Stimulated activated CD4-positive, alpha-beta T cell treated with anti-CD3 and anti-CD28 coated beads, Interleukin-15, amount 100 ng/mL, for 1 hour (primary cell): ENCODE results near the gene CRK.
A peak's percentile ranks its signal among the peaks of the same experiment; 100 is the strongest.
"Not testable (repeated sequence)": the region's sequence is repeated elsewhere in the genome, so short reads cannot be mapped to it uniquely, and the experiment has no call there.

Source experiments
- DNase-seq, 2 donors: peaks; one replicate each; pipeline ENCODE4 v3.0.0-alpha.2; 2020; ENCODE audit warnings: low read depth in 1 of 2, low spot score in 1 of 2

Gene CRK

DNA sequence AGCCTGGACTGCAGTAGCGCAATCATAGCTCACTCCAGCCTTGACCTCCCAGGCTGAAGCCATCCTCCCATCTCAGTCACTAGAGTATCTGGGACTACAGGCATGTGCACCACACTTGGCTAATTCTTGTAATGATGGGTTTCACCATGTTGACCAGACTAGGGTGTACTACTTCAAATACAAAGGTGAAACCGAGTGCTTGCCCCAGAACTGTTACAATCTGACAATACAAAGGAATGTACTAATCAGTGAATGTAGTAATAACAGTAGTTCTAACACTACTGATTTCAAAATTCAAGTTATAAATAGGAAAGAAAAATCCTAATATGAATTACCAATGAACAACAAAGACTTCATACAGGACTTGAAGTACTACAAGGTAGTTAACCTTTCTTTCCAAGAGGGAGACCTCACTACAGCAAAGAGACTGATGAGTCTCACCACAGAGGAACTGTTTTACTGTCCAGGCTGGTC, 24.4 kb downstream of the CRK start:
- no peak for DNase-seq

GRCh38 chr17:1423456-1424135, 32.4 kb downstream of the CRK start:
- DNase-seq, result no peak

DNA sequence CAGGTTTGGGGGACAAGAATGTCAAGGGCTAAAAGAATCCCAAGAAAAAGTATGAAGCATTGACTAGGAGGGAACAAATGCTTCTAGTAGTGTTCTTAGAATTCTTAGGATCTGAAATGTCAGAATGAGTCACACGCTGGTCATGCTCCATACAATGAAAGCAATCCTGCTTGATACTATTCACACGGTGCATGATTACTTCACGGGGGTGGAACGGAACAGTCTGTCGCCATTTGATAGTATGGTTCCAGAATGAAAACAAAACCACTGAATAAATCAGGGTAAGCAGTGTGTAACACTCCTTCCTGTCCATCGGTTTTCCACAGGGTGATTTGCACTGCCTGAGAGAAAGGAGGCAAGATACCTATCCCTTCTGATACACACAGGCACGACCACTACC, 33.1 kb downstream of the CRK start:
- DNase-seq, result no peak

GRCh38 chr17:1421470-1421869, 34.6 kb downstream of the CRK start:
- no peak for DNase-seq

DNA sequence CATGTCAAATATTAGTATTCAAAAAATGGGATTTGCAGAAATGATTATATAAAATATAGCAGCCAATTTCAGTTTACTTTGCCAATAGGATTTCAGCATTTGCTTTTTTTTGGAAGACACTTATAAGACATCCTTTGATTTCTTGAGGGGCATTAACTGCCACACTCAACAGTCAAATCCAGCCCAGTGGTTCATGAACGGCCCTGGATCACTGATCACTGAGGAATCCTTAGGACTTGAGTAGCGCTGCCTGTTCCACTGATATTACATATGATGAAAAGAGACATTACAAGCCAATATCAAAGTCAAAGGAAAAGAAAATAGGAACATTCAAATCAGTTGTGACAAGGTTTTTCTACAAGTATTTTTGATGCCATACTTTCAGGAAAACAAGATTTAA, 35.1 kb downstream of the CRK start:
- no peak for DNase-seq

DNA sequence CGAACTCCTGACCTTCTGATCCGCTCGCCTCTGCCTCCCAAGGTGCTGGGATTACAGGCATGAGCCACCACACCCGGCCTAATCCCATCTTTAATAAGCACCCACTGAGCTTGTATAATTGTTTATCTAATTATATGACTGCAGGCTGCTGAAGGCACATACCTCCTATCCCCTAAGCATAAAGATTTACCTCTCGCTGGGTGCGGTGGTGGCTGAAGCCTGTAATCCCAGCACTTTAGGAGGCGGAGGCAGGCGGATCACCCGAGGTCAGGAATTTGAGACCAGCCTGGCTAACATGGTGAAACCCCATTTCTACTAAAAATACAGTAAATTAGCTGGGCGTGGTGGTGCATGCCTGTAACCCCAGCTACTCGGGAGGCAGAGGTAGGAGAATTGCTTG, 35.9 kb downstream of the CRK start:
- DNase-seq, result no peak

DNA sequence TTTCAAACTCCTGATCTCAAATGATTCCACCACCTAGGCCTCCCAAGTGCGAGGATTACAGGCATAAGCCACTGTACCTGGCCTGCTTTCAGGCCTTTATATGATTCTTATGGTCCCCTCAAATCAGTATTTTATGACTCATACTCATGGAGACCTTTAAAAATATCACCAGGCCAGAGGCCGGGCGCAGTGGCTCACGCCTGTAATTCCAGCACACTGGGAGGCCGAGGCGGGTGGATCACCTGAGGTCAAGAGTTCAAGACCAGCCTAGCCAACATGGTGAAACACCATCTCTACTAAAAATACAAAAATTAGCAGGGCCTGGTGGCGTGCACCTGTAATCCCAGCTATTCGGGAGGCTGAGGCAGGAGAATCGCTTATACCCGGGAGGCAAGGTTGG, 37.6 kb downstream of the CRK start:
- not testable (repeated sequence) for DNase-seq

DNA sequence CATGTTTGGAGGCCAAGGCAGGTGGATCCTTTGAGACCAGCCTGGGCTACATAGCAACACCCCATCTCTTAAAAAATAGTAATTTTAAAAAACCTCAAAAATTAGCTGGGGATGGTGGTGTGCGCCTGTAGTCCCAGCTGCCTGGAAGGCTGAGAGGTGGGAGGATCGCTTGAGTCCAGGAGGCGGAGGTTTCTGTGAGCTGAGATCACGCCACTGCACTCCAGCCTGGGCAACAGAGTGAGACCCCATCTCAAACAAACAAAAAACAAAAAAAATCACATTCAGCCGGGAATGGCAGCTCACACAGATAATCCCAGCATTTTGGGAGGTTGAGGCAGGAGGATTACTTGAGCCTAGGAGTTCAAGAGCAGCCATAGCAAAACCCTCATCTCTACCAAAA, 39.6 kb downstream of the CRK start:
- DNase-seq, result no peak

- no peak for DNase-seq
Observed at GRCh38 chr17:1414634-1415033, 41.4 kb downstream of the CRK start.

- no peak for DNase-seq
Observed at GRCh38 chr17:1414001-1414574, 41.9 kb downstream of the CRK start.

DNA sequence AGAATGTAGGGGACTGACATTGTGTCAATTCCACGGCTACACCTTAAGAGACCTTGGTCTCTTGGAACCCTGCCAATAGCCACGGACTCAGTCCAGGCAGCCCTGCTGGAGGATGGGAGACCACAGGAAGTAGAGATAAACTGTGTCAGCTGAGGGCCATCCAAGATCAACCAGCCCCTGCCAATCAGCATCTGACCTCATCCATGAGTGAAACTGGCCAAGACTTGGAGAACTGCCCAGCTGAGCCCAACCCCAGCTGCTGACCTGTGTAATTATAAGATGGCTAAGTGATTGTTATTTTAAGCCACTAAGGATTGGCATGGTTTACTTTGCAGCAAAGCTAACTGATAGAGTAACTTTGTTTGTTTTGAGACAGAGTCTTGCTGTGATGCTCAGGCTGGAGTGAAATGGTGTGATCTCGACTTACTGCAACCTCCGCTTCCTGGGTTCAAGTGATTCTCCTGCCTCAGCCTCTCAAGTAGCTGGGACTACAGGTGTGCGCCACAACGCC, 42.7 kb downstream of the CRK start:
- DNase-seq, result no peak

- DNase-seq, result no peak
Observed at GRCh38 chr17:1412185-1413110, 43.6 kb downstream of the CRK start.

DNA sequence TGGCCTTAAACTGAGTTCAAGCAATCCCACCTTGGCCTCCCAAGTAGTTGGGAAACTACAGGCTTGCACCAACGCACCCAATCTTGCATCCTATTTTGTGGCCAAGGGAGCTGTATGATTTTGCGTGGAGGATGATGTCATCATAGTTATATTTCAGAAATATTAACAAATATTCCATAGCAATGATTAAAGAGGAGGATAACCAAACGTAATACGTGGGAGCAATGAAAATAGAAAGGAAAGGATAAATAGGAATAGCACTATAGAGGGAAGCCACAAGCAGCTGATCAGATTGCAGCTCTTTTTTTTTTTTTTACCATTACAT, 53.8 kb downstream of the CRK start:
- DNase-seq, result no peak

DNA sequence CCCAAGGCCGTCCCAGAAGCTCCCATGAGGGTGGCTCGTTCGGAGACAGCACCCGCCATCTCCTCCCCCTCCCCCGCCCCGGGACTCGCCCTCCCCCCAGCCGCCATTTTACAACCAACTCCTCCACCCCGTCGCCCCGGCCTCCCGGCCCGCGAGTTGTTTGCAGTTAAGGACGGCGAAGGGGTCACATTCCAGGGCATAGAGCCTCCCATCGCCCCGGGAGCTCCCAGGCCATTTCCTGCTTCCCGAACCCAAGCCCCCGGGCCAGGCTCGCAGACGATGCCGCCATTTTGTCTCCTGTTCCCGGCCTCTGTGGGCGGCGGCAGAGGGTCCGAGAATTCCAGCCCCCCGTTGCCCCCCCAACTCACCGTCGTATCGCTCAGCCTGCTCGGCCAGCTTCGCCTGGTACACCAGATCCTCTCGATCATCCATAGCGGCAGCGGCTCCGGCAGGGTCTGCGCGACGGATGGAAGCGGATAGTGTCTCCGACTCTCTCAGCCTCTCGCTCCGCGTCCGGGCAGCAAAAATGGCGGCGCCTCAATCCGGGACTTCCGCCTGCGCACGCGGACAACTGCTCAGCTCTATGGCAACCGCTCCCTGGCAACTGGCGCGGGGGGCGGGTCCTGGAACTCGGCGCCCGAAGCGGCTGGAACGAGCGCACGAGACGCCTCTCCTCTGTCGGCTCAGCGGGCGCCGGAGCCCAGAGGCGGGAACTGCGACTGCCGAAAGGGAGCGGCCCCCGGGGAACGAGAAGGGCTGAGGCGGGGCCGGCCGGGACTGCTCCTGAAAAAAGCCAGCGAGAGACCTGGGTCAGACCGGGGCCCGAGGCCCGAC, 56.1 kb downstream of the CRK start, which contains the start of gene YWHAE:
Gene YWHAE (minus strand): TSS at position 544 of the 834 bp plus-strand sequence. CDS start 112 bp downstream, at position 432.
- DNase-seq, result peak; percentile 92 to 94

- peak in 1 of 2 donors; percentile 44 for DNase-seq
Observed at GRCh38 chr17:1398931-1399678, 56.9 kb downstream of the CRK start.

DNA sequence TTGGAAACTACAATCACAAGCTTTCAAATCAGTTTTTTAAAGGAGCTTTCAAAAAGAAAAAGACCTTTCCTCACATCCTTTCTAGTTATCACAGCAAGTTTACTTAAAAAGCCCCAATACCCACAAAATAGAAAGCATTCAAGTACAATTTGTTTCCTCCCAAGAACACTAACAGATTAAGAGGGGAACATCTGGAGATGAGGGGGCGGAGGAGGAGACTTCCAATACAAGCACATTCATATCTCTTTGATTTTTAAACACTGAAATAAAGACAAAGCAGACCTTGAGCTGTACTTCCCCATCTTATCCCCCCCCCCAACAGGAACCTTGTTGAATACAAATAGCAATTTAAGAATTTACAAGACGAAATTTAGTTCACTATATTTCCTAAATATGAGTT, 58.0 kb downstream of the CRK start:
- DNase-seq, result no peak

- DNase-seq, result not testable (repeated sequence)
Observed at GRCh38 chr17:1395876-1396665, 60.0 kb downstream of the CRK start.

DNA sequence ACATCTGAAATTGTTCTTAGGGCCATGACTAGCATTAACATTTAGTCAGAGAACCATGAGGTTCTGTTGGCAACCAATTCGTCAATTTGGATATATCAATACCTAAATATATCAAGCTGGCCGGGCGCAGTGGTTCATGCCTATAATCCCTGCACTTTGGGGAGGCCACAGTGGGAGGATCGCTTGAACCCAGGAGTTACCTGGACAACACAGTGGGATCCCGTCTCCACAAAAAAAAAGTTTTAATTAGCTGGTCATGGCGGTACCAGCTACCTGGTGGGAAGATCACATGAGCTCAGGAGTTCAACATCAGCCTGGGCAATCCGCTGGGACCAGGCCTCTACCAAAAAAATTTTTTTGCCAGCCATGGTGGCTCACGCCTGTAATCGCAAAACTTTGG, 64.5 kb downstream of the CRK start:
- no peak for DNase-seq
